AG04450 (cell line): ENCODE results near the gene WDR7. TPM values are rescaled to one million over a fixed set of nuclear protein-coding genes. Genes with fewer than 3 reads are reported as not detected.

Experiments
- CTCF ChIA-PET: fragments of 300-600, 350-600 bp; formaldehyde crosslinking; extraction: SDS; loops from one replicate; lab custom pipeline; 2022; ENCODE audit warnings: antibody characterized with exemption, inconsistent platforms; lab: Charles Lee
- POLR2A ChIA-PET: fragments of 350-600 bp; formaldehyde crosslinking; extraction: SDS; loops from one replicate; lab custom pipeline; 2021; ENCODE audit warnings: antibody characterized with exemption, inconsistent platforms; lab: Yijun Ruan, JAX
- DNase-seq: peaks from one replicate; pipeline ENCODE4 v3.0.0-alpha.2; 2011; ENCODE audit warnings: low read depth, low spot score
- H3K27ac ChIP-seq: one replicate; pipeline ENCODE4 v1.5.1; 2012; ENCODE audit warnings: low read depth, low read length, control low read depth
- H3K27me3 ChIP-seq: one replicate; pipeline ENCODE4 v1.6.0; 2012; ENCODE audit warnings: low read length; ENCODE audit not compliant: control insufficient read depth, insufficient read depth
- H3K4me3 ChIP-seq: 2 replicates; pipeline ENCODE4 v1.5.1; 2011; ENCODE audit warnings: mild to moderate bottlenecking, low read depth, low read length, control low read depth
- H3K9me3 ChIP-seq: 2 replicates; pipeline ENCODE4 v1.5.1; 2012; ENCODE audit warnings: low read length; ENCODE audit not compliant: control insufficient read depth, insufficient read depth
- CTCF ChIP-seq: IDR thresholded peaks from 2 replicates; pipeline ENCODE4 v1.5.1; 2011; ENCODE audit warnings: low read depth, low read length, control low read depth, inconsistent platforms
- polyA plus RNA-seq: library from polyadenylated mRNA; depleted of rRNA; stranded (reverse); fragments of >200 nt; gene quantifications from 2 replicates; pipeline ENCODE4 v1.2.3, GENCODE V29; 2011

The WDR7 gene
- polyA plus RNA-seq, 1 experiment = 8.1 TPM

GRCh38 chr18:56632070-56633022 lies 18.8 kb upstream of the WDR7 start:
- Histone ChIP-seq H3K27me3 (no peaks in the 10 kb centered on the region), H3K27ac (no peak overlapping the region), H3K9me3 (no peaks in the 10 kb centered on the region), H3K4me3 (no peak overlapping the region)
- no peak for DNase-seq
- TF ChIP-seq CTCF = no peak
- POLR2A ChIA-PET = interaction anchor here (0.6 kb wide), 1 partner anchor 1138 kb away, joined by 4 read pairs; no protein-coding TSS in a partner anchor
- CTCF ChIA-PET = no interaction called here

GRCh38 chr18:56635007-56635406 lies 16.2 kb upstream of the WDR7 start:
- Histone ChIP-seq H3K27ac (no peak overlapping the region), H3K27me3 (no peaks in the 10 kb centered on the region), H3K4me3 (no peak overlapping the region), H3K9me3 (no peaks in the 10 kb centered on the region)
- ChIA-PET CTCF (no interaction called here), POLR2A (no interaction called here)
- no peak for DNase-seq
- no peak for TF ChIP-seq CTCF

- Histone ChIP-seq H3K27ac (no peak overlapping the region), H3K27me3 (no peaks in the 10 kb centered on the region), H3K9me3 (no peaks in the 10 kb centered on the region), H3K4me3 (peak overlapping the region; percentile 89)
- ChIA-PET CTCF (no interaction called here), POLR2A (interaction anchor here (0.6 kb wide), 1 partner anchor 998 kb away, joined by 3 read pairs; no protein-coding TSS in a partner anchor)
- no peak for TF ChIP-seq CTCF
- no peak for DNase-seq
Observed at GRCh38 chr18:56637176-56637575, 14.0 kb upstream of the WDR7 start.

- TF ChIP-seq CTCF = no peak
- peak overlapping the region; percentile 89 for H3K4me3 ChIP-seq
- CTCF ChIA-PET = no interaction called here
- POLR2A ChIA-PET = interaction anchor here (0.6 to 1.1 kb wide), 4 partner anchors 26 to 1048 kb away, joined by 3 to 4 read pairs (median 3); no protein-coding TSS in a partner anchor
- H3K27ac ChIP-seq = peak overlapping the region; percentile 90
- no peaks in the 10 kb centered on the region for H3K9me3 ChIP-seq
- no peaks in the 10 kb centered on the region for H3K27me3 ChIP-seq
- no peak for DNase-seq
Observed at GRCh38 chr18:56637711-56638231, 13.4 kb upstream of the WDR7 start.
